HepG2 (cell line): Measurements from ENCODE around the gene JSRP1. TPM values are rescaled to one million over a fixed set of nuclear protein-coding genes. Genes with fewer than 3 reads are reported as not detected.
A peak's percentile ranks its signal among the peaks of the same experiment; 100 is the strongest.

Experiments
- ASH2L ChIP-seq: fragments of 300-600, 200-600 bp; sonication (generic); IDR thresholded peaks from 2 replicates; pipeline ENCODE4 v1.7.0; 2017; ENCODE audit warnings: low read depth, mild to moderate bottlenecking, moderate library complexity, mixed read lengths, low read length; ENCODE audit not compliant: insufficient read length
- CCAR2 ChIP-seq: fragments of 200-400 bp; formaldehyde crosslinking; optimal IDR thresholded peaks from 2 replicates; pipeline ENCODE3; 2018; ENCODE audit warnings: low read depth, mild to moderate bottlenecking, low read length, moderate library complexity
- NCOR1 ChIP-seq: fragments of 200-600 bp; sonication (generic); IDR thresholded peaks from 2 replicates; pipeline ENCODE4 v1.7.0; 2017; ENCODE audit warnings: antibody characterized with exemption, low read length, borderline replicate concordance
- NR3C1 ChIP-seq: sonication (generic); formaldehyde crosslinking; IDR thresholded peaks from 2 replicates; pipeline ENCODE4 v1.4.0; 2020; ENCODE audit warnings: missing genetic modification reagents
- POLR2G ChIP-seq: fragments of 200-400 bp; formaldehyde crosslinking; IDR thresholded peaks from 2 replicates; pipeline ENCODE4 v1.6.1; 2018; ENCODE audit warnings: mild to moderate bottlenecking, low read depth, low read length, moderate library complexity
- RARA ChIP-seq: IDR thresholded peaks from 2 replicates; pipeline ENCODE4 v1.6.1; 2016; ENCODE audit warnings: missing genetic modification reagents, missing compliant biosample characterization
- RBM22 ChIP-seq: fragments of 200-400 bp; formaldehyde crosslinking; optimal IDR thresholded peaks from 2 replicates; pipeline ENCODE3; 2017; ENCODE audit warnings: mild to moderate bottlenecking, low read length, moderate library complexity
- RFX5 ChIP-seq: IDR thresholded peaks from 2 replicates; pipeline ENCODE4 v1.6.1; 2011; ENCODE audit warnings: low read depth, low read length, improper control_type of control experiment
- SMARCC2 ChIP-seq: fragments of 450-650 bp; IDR thresholded peaks from 2 replicates; pipeline ENCODE4 v1.6.1; 2017; ENCODE audit warnings: antibody characterized with exemption, mild to moderate bottlenecking
- ZBTB1 ChIP-seq: sonication (generic); formaldehyde crosslinking; IDR thresholded peaks from 2 replicates; pipeline ENCODE4 v1.4.0; 2020; ENCODE audit warnings: missing genetic modification reagents, borderline replicate concordance
- ZKSCAN1 ChIP-seq: fragments of 150-350 bp; IDR thresholded peaks from 2 replicates; pipeline ENCODE4 v1.6.1; 2014; ENCODE audit warnings: low read length
- ZNF432 ChIP-seq: sonication (generic); formaldehyde crosslinking; IDR thresholded peaks from 2 replicates; pipeline ENCODE4 v1.5.0; 2020; ENCODE audit warnings: missing genetic modification reagents, mild to moderate bottlenecking, borderline replicate concordance
- ZNF564 ChIP-seq: sonication (generic); formaldehyde crosslinking; IDR thresholded peaks from 2 replicates; pipeline ENCODE4 v1.8.1; 2023; ENCODE audit warnings: mild to moderate bottlenecking, missing genetic modification reagents
- ZNF839 ChIP-seq: sonication (generic); formaldehyde crosslinking; IDR thresholded peaks from 2 replicates; pipeline ENCODE4 v1.4.0; 2020; ENCODE audit warnings: missing genetic modification reagents, mild to moderate bottlenecking, borderline replicate concordance
- ZNF850 ChIP-seq: sonication (generic); formaldehyde crosslinking; conservative IDR thresholded peaks from 2 replicates; pipeline ENCODE4 v1.9.0; 2021; ENCODE audit warnings: mild to moderate bottlenecking, missing genetic modification reagents
- polyA plus RNA-seq, 8 experiments: library from polyadenylated mRNA; depleted of rRNA in 3 of 8; stranded (reverse) in 7 of 8; unstranded in 1 of 8; fragments of >200 nt; fragmentation: Illumina TruSeq in 4 of 8; extraction: Trizol in 4 of 8; gene quantifications; 2 replicates each; pipeline versions ENCODE4 v1.2.1 to v1.2.3, GENCODE V29; 2011 to 2016; ENCODE audit warnings: low read depth in 4 of 8, missing spikeins in 1 of 8, mixed read lengths in 1 of 8; ENCODE audit not compliant: insufficient read depth in 1 of 8
- total RNA-seq, 5 experiments: library from RNA; depleted of rRNA; stranded (reverse); fragments of >200 nt; fragmentation: Illumina TruSeq; extraction: Trizol; gene quantifications; 2 replicates each; pipeline ENCODE4 v1.2.3, GENCODE V29; 2016; ENCODE audit warnings: low read depth in 1 of 5
- TF ChIP-seq, protein P1 (sequence below): sonication (generic); formaldehyde crosslinking; IDR thresholded peaks from 2 replicates; pipeline ENCODE4 v1.4.0; 2020; ENCODE audit warnings: missing genetic modification reagents
- TF ChIP-seq, protein P2 (sequence below), 2 experiments: IDR thresholded peaks; 2 replicates each; pipeline ENCODE4 v1.6.1; 2011 to 2012; ENCODE audit warnings: low read length in 2 of 2, borderline replicate concordance in 1 of 2, low read depth in 1 of 2, mild to moderate bottlenecking in 1 of 2, moderate library complexity in 1 of 2
- TF ChIP-seq, protein P3 (sequence below): sonication (generic); formaldehyde crosslinking; IDR thresholded peaks from 2 replicates; pipeline ENCODE4 v1.5.0; 2020; ENCODE audit warnings: missing genetic modification reagents

JSRP1 gene
- total and polyA plus RNA-seq, 2 of the 13 experiments (the other 11 are each of a cell fraction or from before 2014, with no cell fraction given): 0.16 to 0.38 TPM

DNA sequence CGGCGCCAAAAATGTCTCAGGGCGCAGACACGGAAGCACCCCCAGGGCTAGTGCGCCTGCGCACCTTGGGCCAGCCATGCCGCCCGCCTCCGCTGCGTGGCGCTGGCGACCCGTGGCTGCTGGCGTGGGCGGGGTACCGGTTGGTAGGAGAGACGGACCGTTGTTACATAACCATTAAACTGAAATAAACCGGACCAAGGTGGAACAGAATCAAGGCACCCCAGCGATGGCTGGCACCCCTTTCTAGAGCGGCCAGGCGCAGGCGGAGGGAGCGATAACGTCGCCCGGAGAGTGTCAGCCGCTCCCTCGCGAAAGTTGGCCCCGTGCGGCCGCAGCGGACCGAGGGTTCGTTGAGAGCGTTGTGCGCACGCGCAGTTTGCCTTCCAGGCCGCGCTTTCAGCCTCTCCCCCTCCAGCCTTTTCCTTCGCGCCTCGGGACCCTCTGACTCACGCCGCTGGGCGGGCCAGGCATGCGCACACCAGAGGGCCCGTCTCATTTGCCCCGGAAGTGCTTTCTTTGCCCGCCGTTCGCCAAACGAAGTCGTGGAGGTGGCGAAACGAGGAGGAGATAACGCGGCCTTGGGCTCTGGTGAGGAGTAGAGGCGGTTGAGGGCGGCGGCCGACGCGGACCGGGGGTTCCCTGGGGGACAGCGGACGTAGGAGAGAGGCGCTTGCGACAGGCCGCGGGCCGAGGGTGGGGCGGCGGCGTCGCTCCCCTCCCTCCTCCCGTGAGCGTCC lies 19.7 kb downstream of the JSRP1 start, which contains the start of the genes PLEKHJ1 and SF3A2 (continued):
- TF ChIP-seq, protein P1, sequence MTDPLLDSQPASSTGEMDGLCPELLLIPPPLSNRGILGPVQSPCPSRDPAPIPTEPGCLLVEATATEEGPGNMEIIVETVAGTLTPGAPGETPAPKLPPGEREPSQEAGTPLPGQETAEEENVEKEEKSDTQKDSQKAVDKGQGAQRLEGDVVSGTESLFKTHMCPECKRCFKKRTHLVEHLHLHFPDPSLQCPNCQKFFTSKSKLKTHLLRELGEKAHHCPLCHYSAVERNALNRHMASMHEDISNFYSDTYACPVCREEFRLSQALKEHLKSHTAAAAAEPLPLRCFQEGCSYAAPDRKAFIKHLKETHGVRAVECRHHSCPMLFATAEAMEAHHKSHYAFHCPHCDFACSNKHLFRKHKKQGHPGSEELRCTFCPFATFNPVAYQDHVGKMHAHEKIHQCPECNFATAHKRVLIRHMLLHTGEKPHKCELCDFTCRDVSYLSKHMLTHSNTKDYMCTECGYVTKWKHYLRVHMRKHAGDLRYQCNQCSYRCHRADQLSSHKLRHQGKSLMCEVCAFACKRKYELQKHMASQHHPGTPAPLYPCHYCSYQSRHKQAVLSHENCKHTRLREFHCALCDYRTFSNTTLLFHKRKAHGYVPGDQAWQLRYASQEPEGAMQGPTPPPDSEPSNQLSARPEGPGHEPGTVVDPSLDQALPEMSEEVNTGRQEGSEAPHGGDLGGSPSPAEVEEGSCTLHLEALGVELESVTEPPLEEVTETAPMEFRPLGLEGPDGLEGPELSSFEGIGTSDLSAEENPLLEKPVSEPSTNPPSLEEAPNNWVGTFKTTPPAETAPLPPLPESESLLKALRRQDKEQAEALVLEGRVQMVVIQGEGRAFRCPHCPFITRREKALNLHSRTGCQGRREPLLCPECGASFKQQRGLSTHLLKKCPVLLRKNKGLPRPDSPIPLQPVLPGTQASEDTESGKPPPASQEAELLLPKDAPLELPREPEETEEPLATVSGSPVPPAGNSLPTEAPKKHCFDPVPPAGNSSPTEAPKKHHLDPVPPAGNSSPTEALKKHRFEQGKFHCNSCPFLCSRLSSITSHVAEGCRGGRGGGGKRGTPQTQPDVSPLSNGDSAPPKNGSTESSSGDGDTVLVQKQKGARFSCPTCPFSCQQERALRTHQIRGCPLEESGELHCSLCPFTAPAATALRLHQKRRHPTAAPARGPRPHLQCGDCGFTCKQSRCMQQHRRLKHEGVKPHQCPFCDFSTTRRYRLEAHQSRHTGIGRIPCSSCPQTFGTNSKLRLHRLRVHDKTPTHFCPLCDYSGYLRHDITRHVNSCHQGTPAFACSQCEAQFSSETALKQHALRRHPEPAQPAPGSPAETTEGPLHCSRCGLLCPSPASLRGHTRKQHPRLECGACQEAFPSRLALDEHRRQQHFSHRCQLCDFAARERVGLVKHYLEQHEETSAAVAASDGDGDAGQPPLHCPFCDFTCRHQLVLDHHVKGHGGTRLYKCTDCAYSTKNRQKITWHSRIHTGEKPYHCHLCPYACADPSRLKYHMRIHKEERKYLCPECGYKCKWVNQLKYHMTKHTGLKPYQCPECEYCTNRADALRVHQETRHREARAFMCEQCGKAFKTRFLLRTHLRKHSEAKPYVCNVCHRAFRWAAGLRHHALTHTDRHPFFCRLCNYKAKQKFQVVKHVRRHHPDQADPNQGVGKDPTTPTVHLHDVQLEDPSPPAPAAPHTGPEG (CRISPR knock-in tag): peak; percentile 82
- no peak for TF ChIP-seq CCAR2
- TF ChIP-seq POLR2G: peak; percentile 84
- TF ChIP-seq ASH2L: peak; percentile 64
- TF ChIP-seq NCOR1: no peak; the same call in 1 of the 2 replicates
- no peak for TF ChIP-seq NR3C1 (CRISPR knock-in tag)
- TF ChIP-seq ZNF850: peak; percentile 56
- TF ChIP-seq, protein P2, sequence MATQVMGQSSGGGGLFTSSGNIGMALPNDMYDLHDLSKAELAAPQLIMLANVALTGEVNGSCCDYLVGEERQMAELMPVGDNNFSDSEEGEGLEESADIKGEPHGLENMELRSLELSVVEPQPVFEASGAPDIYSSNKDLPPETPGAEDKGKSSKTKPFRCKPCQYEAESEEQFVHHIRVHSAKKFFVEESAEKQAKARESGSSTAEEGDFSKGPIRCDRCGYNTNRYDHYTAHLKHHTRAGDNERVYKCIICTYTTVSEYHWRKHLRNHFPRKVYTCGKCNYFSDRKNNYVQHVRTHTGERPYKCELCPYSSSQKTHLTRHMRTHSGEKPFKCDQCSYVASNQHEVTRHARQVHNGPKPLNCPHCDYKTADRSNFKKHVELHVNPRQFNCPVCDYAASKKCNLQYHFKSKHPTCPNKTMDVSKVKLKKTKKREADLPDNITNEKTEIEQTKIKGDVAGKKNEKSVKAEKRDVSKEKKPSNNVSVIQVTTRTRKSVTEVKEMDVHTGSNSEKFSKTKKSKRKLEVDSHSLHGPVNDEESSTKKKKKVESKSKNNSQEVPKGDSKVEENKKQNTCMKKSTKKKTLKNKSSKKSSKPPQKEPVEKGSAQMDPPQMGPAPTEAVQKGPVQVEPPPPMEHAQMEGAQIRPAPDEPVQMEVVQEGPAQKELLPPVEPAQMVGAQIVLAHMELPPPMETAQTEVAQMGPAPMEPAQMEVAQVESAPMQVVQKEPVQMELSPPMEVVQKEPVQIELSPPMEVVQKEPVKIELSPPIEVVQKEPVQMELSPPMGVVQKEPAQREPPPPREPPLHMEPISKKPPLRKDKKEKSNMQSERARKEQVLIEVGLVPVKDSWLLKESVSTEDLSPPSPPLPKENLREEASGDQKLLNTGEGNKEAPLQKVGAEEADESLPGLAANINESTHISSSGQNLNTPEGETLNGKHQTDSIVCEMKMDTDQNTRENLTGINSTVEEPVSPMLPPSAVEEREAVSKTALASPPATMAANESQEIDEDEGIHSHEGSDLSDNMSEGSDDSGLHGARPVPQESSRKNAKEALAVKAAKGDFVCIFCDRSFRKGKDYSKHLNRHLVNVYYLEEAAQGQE (IDR thresholded peaks at IDR 0.05; ENCODE audit: borderline replicate concordance in 1 of 2, low read depth in 1 of 2, low read length in 2 of 2): 0 out of 4 replicates have a peak, but pooled peaks of 1 of the 2 experiments have one; percentile 29
- no peak for TF ChIP-seq RBM22
- TF ChIP-seq RARA (CRISPR knock-in tag): peak; percentile 39; the same call in 1 of the 2 replicates
- 0 out of 2 replicates have a peak, but pooled peaks have one; percentile 19 for TF ChIP-seq ZNF564 (CRISPR knock-in tag)
- TF ChIP-seq ZBTB1 (CRISPR knock-in tag): no peak
- TF ChIP-seq ZNF839 (CRISPR knock-in tag): peak; percentile 96
- TF ChIP-seq SMARCC2: no peak
- TF ChIP-seq ZNF432 (CRISPR knock-in tag): no peak
- TF ChIP-seq ZKSCAN1: no peak
- no peak for TF ChIP-seq RFX5
- TF ChIP-seq, protein P3, sequence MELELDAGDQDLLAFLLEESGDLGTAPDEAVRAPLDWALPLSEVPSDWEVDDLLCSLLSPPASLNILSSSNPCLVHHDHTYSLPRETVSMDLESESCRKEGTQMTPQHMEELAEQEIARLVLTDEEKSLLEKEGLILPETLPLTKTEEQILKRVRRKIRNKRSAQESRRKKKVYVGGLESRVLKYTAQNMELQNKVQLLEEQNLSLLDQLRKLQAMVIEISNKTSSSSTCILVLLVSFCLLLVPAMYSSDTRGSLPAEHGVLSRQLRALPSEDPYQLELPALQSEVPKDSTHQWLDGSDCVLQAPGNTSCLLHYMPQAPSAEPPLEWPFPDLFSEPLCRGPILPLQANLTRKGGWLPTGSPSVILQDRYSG (CRISPR knock-in tag): no peak; the same call in 1 of the 2 replicates
